Left lung (tissue), 10 donors: ENCODE results near the gene CNTROB. TPM values are rescaled to one million over a fixed set of nuclear protein-coding genes. Genes with fewer than 3 reads are reported as not detected.
A peak's percentile ranks its signal among the peaks of the same experiment; 100 is the strongest.

ENCODE experiments used
- ATAC-seq: fragments of 200-7000 bp; cut with Tn5 transposase; one replicate; pipeline ENCODE4 v1.9.1; 2020; ENCODE audit warnings: moderate library complexity
- DNase-seq, 4 donors: peaks; one replicate each; pipeline ENCODE4 v3.0.0-alpha.2; 2013 to 2020
- H3K27ac ChIP-seq, 2 donors: fragments of 200-600 bp; sonication (generic) in 1 of 2; one replicate each; pipeline versions ENCODE4 v1.5.0 to v1.8.0; 2020 to 2021
- H3K27me3 ChIP-seq, 2 donors: fragments of 200-600 bp; sonication (generic) in 1 of 2; one replicate each; pipeline versions ENCODE4 v1.5.0 to v1.8.0; 2020 to 2021
- H3K36me3 ChIP-seq, 2 donors: fragments of 200-600 bp; sonication (generic) in 1 of 2; one replicate each; pipeline versions ENCODE4 v1.5.0 to v1.8.0; 2020 to 2021
- H3K4me1 ChIP-seq, 2 donors: fragments of 200-600 bp; one replicate each; pipeline ENCODE4 v1.8.0; 2021
- H3K4me3 ChIP-seq, 2 donors: fragments of 200-600 bp; sonication (generic) in 1 of 2; one replicate each; pipeline versions ENCODE4 v1.5.0 to v1.8.0; 2020 to 2021; ENCODE audit warnings: mild to moderate bottlenecking in 1 of 2
- H3K9me3 ChIP-seq, 2 donors: fragments of 200-600 bp; sonication (generic) in 1 of 2; one replicate each; pipeline versions ENCODE4 v1.5.0 to v1.8.0; 2020 to 2021
- CTCF ChIP-seq, 2 donors: fragments of 200-600 bp; sonication (generic) in 1 of 2; IDR thresholded peaks; one replicate each; pipeline versions ENCODE4 v1.5.0 to v1.8.0; 2021; ENCODE audit warnings: antibody characterized with exemption in 2 of 2
- intact Hi-C, 2 donors: fragments of 100-400 bp; cut with DNase I; formaldehyde crosslinking; loops; one replicate each; pipeline versions ENCODE4 v1.11.2 to v1.14.2; 2022
- polyA plus RNA-seq, 6 donors: library from polyadenylated mRNA; unstranded; fragments of 120-200 nt; gene quantifications; one replicate each; pipeline ENCODE4 v1.2.1, GENCODE V29; 2013; ENCODE audit not compliant: insufficient read length in 6 of 6
- total RNA-seq, 2 donors: library from RNA; stranded (reverse); fragmentation: NEBNext Ultra II Directional; extraction: Animal tissue kit (Norgen Biotek cat#: 25700); gene quantifications; one replicate each; pipeline ENCODE4 v1.2.1, GENCODE V29; 2021
- donor health status: DM: no; HTN: yes; CAD: no.
- donor health status: DM: no; HTN: no; CAD: no.

CNTROB gene
- total and polyA plus RNA-seq, 8 donors: 38.2 to 87.5 (median 80.0) TPM

GRCh38 chr17:7888184-7888920, 43.7 kb upstream of the CNTROB start, which contains the start of gene CHD3:
Gene CHD3 (plus strand): TSS chr17:7888789. CDS start chr17:7889001, 212 bp downstream.
- H3K27ac ChIP-seq: peak within 1 kb of the TSS; percentile 91 to 97
- ATAC-seq (peak; percentile 57), DNase-seq (peak in 3 of 4 donors; percentile 41 to 72 (median 50))

GRCh38 chr17:7889166-7889955, 42.6 kb upstream of the CNTROB start:
- DNase-seq: peak; percentile 88 to 98 (median 96)
- H3K9me3 ChIP-seq: no peaks in the 10 kb centered on the region
- peaks cover 20 to 49% of the 10 kb centered on the region in 2 donors for H3K4me1 ChIP-seq
- H3K4me3 ChIP-seq: no peak overlapping the region
- no peaks in the 10 kb centered on the region for H3K27me3 ChIP-seq
- intact Hi-C loops: no loop called here
- H3K27ac ChIP-seq: peak overlapping the region; percentile 91 to 97
- peak; percentile 56 for ATAC-seq
- TF ChIP-seq CTCF (IDR thresholded peaks at IDR 0.05): peak; percentile 37 to 65
- H3K36me3 ChIP-seq: peaks cover 0 to 37% of the 10 kb centered on the region in 2 donors

More at GRCh38 chr17:7888184-7888920, 43.7 kb upstream of the CNTROB start, which contains the start of gene CHD3:
- Histone ChIP-seq H3K9me3 (no peaks in the 10 kb centered on the region), H3K4me3 (peak within 1 kb of the TSS; percentile 24 to 89), H3K27me3 (no peaks in the 10 kb centered on the region), H3K4me1 (peaks cover 24 to 59% of the 10 kb centered on the region in 2 donors), H3K36me3 (peaks cover 0 to 27% of the 10 kb centered on the region in 2 donors)
- no peak for TF ChIP-seq CTCF (IDR thresholded peaks at IDR 0.05)
- intact Hi-C loops: no loop called here

DNA sequence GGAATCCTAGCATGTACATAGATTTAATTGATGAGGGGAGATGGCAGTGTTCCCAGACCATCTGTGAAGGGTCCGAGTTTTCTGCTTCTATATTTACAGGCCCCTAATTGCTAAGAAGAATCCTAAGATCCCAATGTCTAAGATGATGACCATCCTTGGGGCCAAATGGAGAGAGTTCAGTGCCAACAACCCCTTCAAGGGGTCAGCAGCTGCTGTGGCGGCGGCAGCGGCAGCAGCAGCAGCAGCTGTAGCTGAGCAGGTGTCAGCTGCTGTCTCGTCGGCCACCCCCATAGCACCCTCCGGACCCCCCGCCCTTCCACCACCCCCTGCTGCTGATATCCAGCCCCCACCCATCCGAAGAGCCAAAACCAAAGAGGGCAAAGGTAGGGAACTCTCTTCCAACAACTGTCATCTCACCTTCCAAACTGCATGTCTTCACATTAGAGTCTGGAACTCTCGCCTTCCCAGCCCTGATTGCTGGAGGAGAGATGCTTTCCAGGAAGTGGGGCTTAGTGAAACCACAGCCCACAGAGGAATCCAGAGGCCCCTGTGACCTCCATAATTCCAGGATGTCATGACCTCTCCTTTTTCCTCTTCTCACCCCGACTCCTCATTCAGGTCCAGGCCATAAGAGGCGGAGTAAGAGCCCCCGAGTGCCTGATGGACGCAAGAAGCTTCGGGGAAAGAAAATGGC, 38.7 kb upstream of the CNTROB start:
- ATAC-seq (no peak), DNase-seq (no peak)
- H3K4me1 ChIP-seq: peaks cover 15 to 24% of the 10 kb centered on the region in 2 donors
- no peak overlapping the region for H3K4me3 ChIP-seq
- H3K9me3 ChIP-seq: no peaks in the 10 kb centered on the region
- no peaks in the 10 kb centered on the region for H3K27me3 ChIP-seq
- peaks cover 0 to 77% of the 10 kb centered on the region in 2 donors for H3K36me3 ChIP-seq
- H3K27ac ChIP-seq: no peak overlapping the region
- intact Hi-C loops: no loop called here
- no peak for TF ChIP-seq CTCF (IDR thresholded peaks at IDR 0.05)

DNA sequence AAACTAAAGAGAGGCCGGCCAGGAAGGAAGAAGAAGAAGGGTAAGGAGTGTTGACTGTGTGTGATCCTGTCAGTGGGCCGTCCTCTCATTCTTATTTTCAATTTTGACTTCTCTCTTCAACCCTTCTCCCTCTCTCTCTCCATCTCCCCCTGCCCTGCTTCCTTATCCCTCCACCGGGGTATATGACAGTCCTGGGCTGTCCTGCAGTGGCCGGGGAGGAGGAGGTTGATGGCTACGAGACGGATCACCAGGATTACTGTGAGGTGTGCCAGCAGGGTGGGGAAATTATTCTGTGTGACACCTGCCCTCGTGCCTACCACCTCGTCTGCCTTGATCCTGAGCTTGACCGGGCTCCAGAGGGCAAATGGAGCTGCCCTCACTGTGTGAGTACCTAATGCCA, 37.8 kb upstream of the CNTROB start:
- intact Hi-C loops: no loop called here
- Histone ChIP-seq H3K4me3 (no peak overlapping the region), H3K36me3 (peaks cover 0 to 86% of the 10 kb centered on the region in 2 donors), H3K27ac (no peak overlapping the region), H3K27me3 (no peaks in the 10 kb centered on the region), H3K9me3 (no peaks in the 10 kb centered on the region), H3K4me1 (peaks cover 6 to 15% of the 10 kb centered on the region in 2 donors)
- no peak for DNase-seq
- ATAC-seq: no peak
- TF ChIP-seq CTCF (IDR thresholded peaks at IDR 0.05): no peak
